WTC11 (cell line): ENCODE results near the gene CACNA1D.

Experiments used
- ATF3 ChIP-seq: sonication (generic); formaldehyde crosslinking; conservative IDR thresholded peaks from 2 replicates; pipeline ENCODE4 v1.8.1; 2022; ENCODE audit warnings: mild to moderate bottlenecking, missing genetic modification reagents
- CTCF ChIP-seq: fragments of 200-600 bp; IDR thresholded peaks from 2 replicates; pipeline ENCODE4 v1.8.0; 2022; ENCODE audit warnings: antibody characterized with exemption
- E2F4 ChIP-seq: sonication (generic); formaldehyde crosslinking; IDR thresholded peaks from 2 replicates; pipeline ENCODE4 v1.8.1; 2022; ENCODE audit warnings: low read depth, mild to moderate bottlenecking, moderate library complexity, missing genetic modification reagents, borderline replicate concordance

GRCh38 chr3:53675022-53675697, 180.7 kb downstream of the CACNA1D start:
- TF ChIP-seq CTCF (no peak), ATF3 (no peak), E2F4 (CRISPR knock-in tag) (no peak)
